HEK293 (cell line): Measurements from ENCODE around the gene PLAC1.

Experiments used
- ZNF558 ChIP-seq: fragments of 450-650 bp; formaldehyde crosslinking; IDR thresholded peaks from 2 replicates; pipeline ENCODE4 v1.5.1; 2016; ENCODE audit warnings: missing biosample characterization, missing genetic modification characterization
- TF ChIP-seq, protein P1 (sequence below): fragments of 450-650 bp; formaldehyde crosslinking; IDR thresholded peaks from 2 replicates; pipeline ENCODE4 v1.5.1; 2016; ENCODE audit warnings: missing biosample characterization, missing genetic modification characterization
- TF ChIP-seq, protein P2 (sequence below): fragments of 450-650 bp; formaldehyde crosslinking; IDR thresholded peaks from 2 replicates; pipeline ENCODE4 v1.5.1; 2016; ENCODE audit warnings: missing biosample characterization, missing genetic modification characterization

DNA sequence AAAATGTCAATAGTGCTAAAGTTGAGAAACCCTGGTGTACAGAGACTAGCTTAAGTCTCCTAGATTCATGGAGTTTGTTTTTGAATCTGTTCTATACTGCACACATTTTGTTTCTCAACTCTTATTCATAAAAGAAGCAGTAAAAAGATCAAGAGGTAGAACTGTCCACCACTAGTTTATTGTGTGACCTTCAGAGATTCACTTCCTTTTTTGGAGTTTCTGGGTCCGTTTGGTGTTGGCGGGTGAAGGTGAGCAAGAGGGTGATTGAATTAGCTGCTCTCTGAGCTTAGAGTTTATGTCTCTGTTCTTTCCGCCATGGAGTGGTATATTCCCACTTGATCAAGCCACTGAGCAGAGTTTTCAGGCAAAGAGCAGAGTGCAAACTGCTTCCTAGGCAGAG lies 21.4 kb upstream of the PLAC1 start:
- TF ChIP-seq, protein P1, sequence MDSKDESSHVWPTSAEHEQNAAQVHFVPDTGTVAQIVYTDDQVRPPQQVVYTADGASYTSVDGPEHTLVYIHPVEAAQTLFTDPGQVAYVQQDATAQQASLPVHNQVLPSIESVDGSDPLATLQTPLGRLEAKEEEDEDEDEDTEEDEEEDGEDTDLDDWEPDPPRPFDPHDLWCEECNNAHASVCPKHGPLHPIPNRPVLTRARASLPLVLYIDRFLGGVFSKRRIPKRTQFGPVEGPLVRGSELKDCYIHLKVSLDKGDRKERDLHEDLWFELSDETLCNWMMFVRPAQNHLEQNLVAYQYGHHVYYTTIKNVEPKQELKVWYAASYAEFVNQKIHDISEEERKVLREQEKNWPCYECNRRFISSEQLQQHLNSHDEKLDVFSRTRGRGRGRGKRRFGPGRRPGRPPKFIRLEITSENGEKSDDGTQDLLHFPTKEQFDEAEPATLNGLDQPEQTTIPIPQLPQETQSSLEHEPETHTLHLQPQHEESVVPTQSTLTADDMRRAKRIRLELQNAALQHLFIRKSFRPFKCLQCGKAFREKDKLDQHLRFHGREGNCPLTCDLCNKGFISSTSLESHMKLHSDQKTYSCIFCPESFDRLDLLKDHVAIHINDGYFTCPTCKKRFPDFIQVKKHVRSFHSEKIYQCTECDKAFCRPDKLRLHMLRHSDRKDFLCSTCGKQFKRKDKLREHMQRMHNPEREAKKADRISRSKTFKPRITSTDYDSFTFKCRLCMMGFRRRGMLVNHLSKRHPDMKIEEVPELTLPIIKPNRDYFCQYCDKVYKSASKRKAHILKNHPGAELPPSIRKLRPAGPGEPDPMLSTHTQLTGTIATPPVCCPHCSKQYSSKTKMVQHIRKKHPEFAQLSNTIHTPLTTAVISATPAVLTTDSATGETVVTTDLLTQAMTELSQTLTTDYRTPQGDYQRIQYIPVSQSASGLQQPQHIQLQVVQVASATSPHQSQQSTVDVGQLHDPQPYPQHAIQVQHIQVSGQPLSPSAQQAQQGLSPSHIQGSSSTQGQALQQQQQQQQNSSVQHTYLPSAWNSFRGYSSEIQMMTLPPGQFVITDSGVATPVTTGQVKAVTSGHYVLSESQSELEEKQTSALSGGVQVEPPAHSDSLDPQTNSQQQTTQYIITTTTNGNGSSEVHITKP (tag by site-specific recombination) = no peak
- TF ChIP-seq, protein P2, sequence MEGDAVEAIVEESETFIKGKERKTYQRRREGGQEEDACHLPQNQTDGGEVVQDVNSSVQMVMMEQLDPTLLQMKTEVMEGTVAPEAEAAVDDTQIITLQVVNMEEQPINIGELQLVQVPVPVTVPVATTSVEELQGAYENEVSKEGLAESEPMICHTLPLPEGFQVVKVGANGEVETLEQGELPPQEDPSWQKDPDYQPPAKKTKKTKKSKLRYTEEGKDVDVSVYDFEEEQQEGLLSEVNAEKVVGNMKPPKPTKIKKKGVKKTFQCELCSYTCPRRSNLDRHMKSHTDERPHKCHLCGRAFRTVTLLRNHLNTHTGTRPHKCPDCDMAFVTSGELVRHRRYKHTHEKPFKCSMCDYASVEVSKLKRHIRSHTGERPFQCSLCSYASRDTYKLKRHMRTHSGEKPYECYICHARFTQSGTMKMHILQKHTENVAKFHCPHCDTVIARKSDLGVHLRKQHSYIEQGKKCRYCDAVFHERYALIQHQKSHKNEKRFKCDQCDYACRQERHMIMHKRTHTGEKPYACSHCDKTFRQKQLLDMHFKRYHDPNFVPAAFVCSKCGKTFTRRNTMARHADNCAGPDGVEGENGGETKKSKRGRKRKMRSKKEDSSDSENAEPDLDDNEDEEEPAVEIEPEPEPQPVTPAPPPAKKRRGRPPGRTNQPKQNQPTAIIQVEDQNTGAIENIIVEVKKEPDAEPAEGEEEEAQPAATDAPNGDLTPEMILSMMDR (tag by site-specific recombination) = no peak
- TF ChIP-seq ZNF558 (tag by site-specific recombination) = no peak
